Fibroblast of skin of right quadriceps (primary cell): Measurements from ENCODE around the gene GALNT6.
A peak's percentile ranks its signal among the peaks of the same experiment; 100 is the strongest.

Experiments used
- DNase-seq: peaks from one replicate; pipeline ENCODE4 v3.0.0-alpha.2; 2013

The GALNT6 gene

GRCh38 chr12:51391283-51392123 lies at the start of gene GALNT6:
Gene GALNT6, minus strand, starts transcription at chr12:51391406. Its CDS starts 11,625 bp downstream, at chr12:51379781.
- no peak for DNase-seq

DNA sequence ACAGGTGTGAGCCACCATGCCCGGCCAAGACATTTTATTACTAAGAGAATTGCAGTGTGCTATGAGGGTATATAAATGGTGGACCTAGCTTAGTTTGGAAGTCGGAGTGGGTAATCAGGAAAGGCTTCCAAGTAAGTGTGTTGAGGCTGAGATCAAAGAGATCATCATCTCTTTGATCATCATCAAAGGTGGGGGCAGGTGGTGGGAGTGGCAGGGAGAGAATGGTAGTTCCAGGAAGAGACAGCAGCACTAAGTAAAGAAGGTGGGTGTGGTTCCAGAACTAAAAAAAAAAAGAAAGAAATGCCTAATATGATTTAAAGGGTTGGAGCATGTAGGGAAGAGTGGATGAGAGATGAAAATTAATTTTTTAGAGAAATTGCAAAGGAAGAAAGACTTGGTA lies 48.1 kb upstream of the GALNT6 start:
- no peak for DNase-seq

GRCh38 chr12:51437431-51437830 lies 46.2 kb upstream of the GALNT6 start:
- DNase-seq, result no peak

DNA sequence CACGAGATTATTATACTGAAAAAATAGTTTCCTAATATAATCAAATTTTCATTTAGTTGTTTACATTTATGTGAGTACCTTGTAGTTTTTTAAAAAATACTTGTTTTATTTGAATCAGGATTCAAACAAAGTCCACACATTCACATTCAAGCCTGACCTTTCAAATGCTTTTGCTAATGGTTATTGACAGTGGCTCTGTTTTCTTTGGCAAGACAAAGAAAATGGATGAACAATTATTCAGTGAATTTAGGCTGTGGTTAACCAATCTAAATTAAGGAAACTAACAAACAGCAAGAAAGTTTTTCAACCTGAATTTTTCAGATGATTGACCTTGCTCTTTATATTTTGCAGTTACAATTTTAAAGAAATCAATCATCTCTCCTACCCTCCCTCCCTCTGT lies 43.1 kb upstream of the GALNT6 start:
- DNase-seq, result no peak

GRCh38 chr12:51432921-51433320 lies 41.7 kb upstream of the GALNT6 start:
- no peak for DNase-seq

- no peak for DNase-seq
Observed at GRCh38 chr12:51430196-51430895, 39.1 kb upstream of the GALNT6 start.

DNA sequence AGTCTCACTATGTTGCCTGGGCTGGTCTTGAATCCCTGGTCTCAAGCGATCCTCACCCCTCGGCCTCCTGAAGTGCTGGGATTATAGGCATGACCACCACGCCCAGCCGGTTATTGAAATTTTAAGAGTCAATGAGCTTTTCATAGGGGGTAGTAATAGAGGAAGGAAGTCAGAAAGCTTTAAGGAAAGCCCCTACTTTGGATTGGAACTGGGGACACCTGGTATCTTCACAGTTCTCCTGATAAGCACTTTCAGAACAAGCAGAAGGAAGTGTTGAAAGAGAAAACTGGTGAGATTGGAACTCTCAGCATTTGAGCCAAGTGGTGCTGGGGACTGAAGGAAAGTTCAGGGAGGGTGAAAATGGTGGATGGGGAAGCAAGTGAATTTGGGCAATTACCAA lies 38.5 kb upstream of the GALNT6 start:
- no peak for DNase-seq

GRCh38 chr12:51428256-51428655 lies 37.0 kb upstream of the GALNT6 start:
- DNase-seq, result no peak

DNA sequence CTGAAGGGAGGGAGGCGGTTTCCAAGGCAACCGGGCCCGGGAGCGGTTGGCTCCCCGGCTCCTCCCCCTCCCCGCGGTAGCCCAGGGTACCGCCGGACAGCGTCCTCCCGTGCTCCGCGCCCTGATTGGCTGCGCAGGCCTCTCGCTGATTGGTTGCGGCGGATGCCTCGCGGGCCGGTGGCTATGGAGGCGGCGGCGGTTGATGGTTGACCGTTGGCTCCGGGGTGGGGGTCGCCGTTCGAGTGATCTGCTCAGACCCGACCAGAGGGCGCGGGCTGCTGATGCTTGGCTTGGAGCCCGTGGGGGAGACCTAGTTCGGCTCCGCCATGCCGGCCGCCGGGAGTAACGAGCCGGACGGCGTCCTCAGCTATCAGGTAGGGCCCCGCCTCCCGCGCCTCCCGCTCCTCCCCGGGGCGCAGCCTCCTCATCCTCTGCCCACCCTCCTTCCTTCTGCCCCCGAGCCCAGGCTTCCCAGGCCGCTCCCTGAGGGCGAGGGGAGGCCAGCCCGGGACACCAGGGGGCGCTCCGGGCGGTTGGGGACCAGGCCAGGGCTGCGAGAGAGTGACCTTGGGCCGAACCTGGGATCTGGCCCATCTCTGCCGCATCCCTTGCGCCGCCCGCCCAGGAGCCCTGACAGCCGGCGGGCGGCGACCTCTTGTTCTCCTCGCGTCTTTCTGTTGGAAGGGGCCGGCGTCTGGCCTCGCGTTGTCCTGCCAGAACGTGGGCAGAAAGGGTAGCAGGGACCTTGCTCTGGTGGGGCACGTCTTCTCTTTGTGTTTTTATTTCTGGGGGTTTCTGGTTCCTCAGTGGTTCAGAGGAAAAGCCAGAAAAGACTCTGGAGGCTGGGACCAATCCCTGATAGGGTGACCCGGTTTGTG lies 33.7 kb upstream of the GALNT6 start, which contains the start of gene SLC4A8:
TSS of gene SLC4A8 (plus strand) at position 170 of the 878 bp plus-strand sequence. CDS start at position 327, 157 bp downstream.
- DNase-seq, result peak; percentile 87

GRCh38 chr12:51424094-51424661 lies 33.0 kb upstream of the GALNT6 start:
- no peak for DNase-seq

GRCh38 chr12:51421266-51421884 lies 30.2 kb upstream of the GALNT6 start:
- peak; percentile 63 for DNase-seq

- DNase-seq, result no peak
Observed at GRCh38 chr12:51419425-51420193, 28.4 kb upstream of the GALNT6 start.

- DNase-seq, result no peak
Observed at GRCh38 chr12:51417826-51418225, 26.6 kb upstream of the GALNT6 start.

GRCh38 chr12:51415931-51416330 lies 24.7 kb upstream of the GALNT6 start:
- DNase-seq, result no peak

GRCh38 chr12:51413791-51414190 lies 22.6 kb upstream of the GALNT6 start:
- DNase-seq, result no peak

GRCh38 chr12:51413149-51413548 lies 21.9 kb upstream of the GALNT6 start:
- DNase-seq, result no peak

DNA sequence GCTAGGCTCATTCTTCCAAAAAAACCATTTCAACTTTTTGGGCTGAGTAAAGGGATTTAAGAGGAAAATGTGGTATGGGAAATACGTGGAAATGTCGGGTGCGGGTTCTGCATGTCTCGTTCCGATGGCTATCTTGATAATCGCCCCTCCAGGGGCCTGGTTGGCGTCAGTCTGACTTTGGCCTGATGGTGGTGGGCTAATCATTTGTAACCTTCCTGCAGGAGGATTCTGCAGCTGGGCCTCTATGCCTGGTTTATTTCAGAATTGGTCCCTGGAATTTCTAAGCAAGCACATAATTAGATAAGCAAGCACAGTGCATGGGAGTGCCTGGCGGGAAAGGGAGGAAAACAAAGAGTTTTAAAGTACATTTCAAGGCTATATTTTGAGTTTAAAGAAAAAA lies 18.6 kb upstream of the GALNT6 start:
- no peak for DNase-seq

DNA sequence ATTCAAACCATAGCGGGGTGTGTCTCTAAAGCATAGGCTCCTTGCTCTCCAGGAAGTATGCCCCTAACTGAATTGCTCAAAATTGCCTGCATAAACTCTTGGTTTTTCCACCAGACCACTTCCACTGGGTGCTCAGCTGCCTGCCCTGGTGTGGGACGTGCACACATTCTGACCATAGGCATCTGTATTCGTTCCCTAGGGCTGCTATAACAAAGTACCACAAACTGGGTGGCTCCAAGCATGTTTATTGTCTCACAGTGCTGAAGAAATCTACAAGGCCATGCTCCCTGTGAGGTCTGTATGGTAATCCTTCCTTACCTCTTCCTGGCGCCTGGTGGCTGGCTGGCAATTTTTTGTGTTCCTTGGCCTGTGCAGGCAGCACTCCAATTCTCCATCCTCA lies 16.4 kb upstream of the GALNT6 start:
- no peak for DNase-seq

GRCh38 chr12:51406859-51407258 lies 15.7 kb upstream of the GALNT6 start:
- DNase-seq, result no peak

DNA sequence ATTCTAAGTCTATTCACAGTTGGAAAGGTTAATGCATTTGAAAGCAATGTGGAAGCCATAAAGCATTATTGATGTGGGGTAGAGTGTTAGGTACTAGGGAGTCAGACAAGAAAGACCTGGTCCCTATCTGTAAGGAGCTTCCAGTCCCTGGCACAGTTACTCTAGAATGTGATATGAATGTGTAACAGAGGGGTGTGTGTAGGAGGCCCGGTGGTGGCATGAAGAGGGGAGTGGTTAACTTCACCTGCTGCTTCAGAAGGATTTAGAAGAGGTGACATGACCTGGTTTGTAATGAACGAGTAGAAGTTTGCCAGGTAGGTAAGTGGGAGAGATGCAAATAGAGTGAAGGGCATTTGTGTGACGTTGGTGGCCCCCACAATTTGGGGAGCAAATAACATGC lies 15.1 kb upstream of the GALNT6 start:
- DNase-seq, result no peak

DNA sequence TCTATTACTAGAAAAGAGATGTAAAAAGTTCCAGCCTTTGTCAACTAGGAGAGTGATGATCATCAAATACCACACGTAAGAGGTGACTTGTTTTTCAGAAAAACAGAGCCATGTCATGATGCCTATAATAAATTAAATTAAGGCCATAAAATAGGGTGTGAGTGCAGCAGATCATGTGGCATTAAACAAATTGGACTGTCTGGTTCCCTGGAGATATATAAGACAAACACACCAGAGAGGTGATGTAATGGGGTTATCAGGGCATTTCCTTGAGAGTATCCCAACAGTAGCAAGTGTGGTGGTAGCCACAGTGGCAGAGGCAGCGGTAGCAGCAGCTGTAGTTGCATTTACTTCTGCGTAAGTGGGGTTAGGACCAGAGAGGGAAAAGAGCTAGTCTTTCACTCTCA lies 14.6 kb upstream of the GALNT6 start:
- no peak for DNase-seq

DNA sequence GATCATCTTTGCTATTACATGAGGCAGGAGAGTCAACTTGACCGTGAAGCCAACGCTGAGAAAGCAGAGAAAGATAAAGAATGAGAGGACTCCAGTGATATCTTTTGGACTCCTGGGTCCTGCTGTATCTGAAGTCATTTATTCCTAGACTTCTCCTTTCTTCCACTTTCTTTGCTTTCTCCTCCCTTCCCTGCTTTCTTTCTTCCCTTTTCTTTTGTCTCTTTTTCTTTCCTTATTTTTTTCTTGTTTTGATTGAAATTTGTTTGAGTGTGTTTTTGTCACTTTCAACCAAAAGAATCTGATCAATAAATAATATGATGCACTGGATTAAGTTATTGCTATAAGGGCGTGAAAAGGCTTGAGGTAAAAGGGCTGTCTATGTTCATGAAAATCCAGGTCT lies 13.4 kb upstream of the GALNT6 start:
- DNase-seq, result no peak
